HPDE6-E6E7 (cell line): Measurements from ENCODE around the gene EMC1.
"Not testable (repeated sequence)": the region's sequence is repeated elsewhere in the genome, so short reads cannot be mapped to it uniquely, and the experiment has no call there.

Source experiments
- DNase-seq: peaks from one replicate; pipeline ENCODE4 v3.0.0; 2011; ENCODE audit warnings: missing footprints; ENCODE audit errors: extremely low spot score

Gene EMC1

GRCh38 chr1:19190468-19190867 is 60.9 kb downstream of the EMC1 start:
- DNase-seq: no peak

- DNase-seq: no peak
These were observed 62.1 kb downstream of the EMC1 start for GRCh38 chr1:19189270-19189669.

GRCh38 chr1:19187852-19188251 is 63.5 kb downstream of the EMC1 start:
- no peak for DNase-seq

- no peak for DNase-seq
These were observed 65.3 kb downstream of the EMC1 start for GRCh38 chr1:19186001-19186400.

GRCh38 chr1:19182223-19182622 is 69.1 kb downstream of the EMC1 start:
- DNase-seq: no peak

GRCh38 chr1:19180265-19180657 is 71.1 kb downstream of the EMC1 start:
- not testable (repeated sequence) for DNase-seq

GRCh38 chr1:19179597-19180264 is 71.6 kb downstream of the EMC1 start:
- no peak for DNase-seq

- DNase-seq: no peak
These were observed 72.5 kb downstream of the EMC1 start for GRCh38 chr1:19178734-19179398.

- no peak for DNase-seq
These were observed 73.5 kb downstream of the EMC1 start for GRCh38 chr1:19177811-19178210.

GRCh38 chr1:19169642-19170041 is 81.7 kb downstream of the EMC1 start:
- no peak for DNase-seq

- no peak for DNase-seq
These were observed 84.2 kb downstream of the EMC1 start for GRCh38 chr1:19167140-19167539.

- no peak for DNase-seq
These were observed 85.3 kb downstream of the EMC1 start for GRCh38 chr1:19166066-19166465.
